ENCODE measurements around the gene SMYD2.

SMYD2 gene

GRCh38 chr1:214360525-214361164 is 79.7 kb downstream of the SMYD2 start:
- DNase-seq (ENCODE audit: low read depth in 2 of 2, low spot score in 1 of 2): no peak

GRCh38 chr1:214361636-214362035 is 80.7 kb downstream of the SMYD2 start:
- DNase-seq (ENCODE audit: low read depth in 2 of 2, low spot score in 1 of 2): no peak

- no peak for DNase-seq (ENCODE audit: low read depth in 2 of 2, low spot score in 1 of 2)
Observed at GRCh38 chr1:214362188-214362882, 81.4 kb downstream of the SMYD2 start.

GRCh38 chr1:214363386-214363785 is 82.4 kb downstream of the SMYD2 start:
- no peak for DNase-seq (ENCODE audit: low read depth in 2 of 2, low spot score in 1 of 2)

GRCh38 chr1:214364386-214364785 is 83.4 kb downstream of the SMYD2 start:
- no peak for DNase-seq (ENCODE audit: low read depth in 2 of 2, low spot score in 1 of 2)

DNA sequence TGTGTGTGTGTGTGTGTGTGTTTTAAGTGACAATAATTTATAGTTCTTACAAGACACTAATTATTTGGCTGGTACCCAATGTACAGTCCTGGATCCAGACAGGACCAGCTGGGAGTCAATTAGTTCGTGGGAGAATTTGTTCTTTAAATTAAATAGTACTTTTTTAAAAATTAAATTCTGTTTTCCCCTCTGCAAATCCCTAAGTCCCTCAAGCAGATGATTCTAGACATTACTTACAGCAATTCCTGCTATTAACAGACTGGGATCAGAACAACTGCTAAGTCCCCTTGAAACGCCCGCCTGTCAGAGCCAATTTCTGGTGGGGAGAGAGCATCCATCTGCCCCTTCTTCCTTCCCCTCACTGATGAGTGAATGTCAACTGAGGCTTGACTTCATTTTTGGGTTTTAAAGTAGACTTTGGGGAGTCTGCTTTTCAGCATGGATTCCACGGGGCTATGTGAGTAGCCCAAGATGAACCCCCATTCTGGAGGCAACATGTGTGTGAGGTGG is 83.9 kb downstream of the SMYD2 start:
- no peak for DNase-seq (ENCODE audit: low read depth in 2 of 2, low spot score in 1 of 2)

DNA sequence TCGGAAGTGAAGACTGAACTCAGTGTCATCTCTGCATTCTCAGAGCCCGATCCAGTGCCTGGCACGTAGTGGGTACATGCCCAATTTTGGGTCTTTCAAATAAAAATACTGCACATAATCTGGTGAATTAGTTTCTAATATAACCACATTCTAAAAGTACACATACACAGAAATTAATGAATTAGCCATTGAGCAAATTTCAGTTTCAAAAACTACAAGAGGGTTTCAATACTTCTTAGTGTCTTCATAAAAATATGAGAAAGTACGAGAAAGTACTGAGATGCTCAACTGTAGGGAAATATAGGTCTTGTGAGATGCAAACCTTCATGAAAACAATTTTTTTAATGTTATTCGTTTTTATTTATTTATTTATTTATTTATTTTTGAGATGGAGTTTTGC is 86.9 kb downstream of the SMYD2 start:
- no peak for DNase-seq (ENCODE audit: low read depth in 2 of 2, low spot score in 1 of 2)

DNA sequence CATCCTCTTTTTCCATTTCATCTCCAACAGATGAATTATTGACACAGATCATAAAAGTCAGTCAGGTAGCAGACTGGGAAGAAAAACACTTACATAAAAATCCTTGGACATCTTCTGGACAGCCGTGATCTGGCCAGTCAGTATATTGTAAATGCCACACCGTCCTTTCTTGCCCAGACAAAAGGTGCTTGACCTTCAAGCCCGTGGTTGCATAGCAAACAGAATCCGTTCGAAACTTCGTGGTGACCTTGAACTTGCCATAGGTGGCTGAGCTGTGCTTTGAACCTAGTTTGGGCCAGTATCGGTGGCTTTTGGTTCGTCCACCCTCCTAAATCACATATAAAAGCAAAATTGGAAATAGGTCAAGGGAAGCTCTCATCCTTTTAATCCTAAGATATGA is 88.4 kb downstream of the SMYD2 start:
- no peak for DNase-seq (ENCODE audit: low read depth in 2 of 2, low spot score in 1 of 2)

DNA sequence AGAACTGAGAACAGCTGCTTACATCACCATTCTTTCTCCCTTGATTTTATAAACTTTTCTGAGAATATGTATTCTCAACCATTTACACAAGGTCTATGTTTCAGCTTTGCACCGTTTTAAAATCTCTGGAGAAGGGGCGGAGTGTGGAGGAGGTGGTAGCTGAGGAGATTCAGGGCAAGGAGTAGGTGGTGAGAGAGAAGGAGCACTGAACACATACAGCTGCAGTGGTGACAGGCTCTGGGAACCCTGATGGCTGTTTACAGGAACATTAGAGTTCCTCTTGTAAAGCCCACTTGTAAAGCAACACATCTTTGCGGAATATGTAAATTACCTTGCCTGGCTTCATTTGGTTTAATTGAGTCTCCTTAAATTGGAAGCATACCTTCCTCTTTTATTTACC is 89.7 kb downstream of the SMYD2 start:
- no peak for DNase-seq (ENCODE audit: low read depth in 2 of 2, low spot score in 1 of 2)

GRCh38 chr1:214372092-214372491 is 91.1 kb downstream of the SMYD2 start:
- no peak for DNase-seq (ENCODE audit: low read depth in 2 of 2, low spot score in 1 of 2)

GRCh38 chr1:214377485-214377884 is 96.5 kb downstream of the SMYD2 start:
- no peak for DNase-seq (ENCODE audit: low read depth in 2 of 2, low spot score in 1 of 2)

DNA sequence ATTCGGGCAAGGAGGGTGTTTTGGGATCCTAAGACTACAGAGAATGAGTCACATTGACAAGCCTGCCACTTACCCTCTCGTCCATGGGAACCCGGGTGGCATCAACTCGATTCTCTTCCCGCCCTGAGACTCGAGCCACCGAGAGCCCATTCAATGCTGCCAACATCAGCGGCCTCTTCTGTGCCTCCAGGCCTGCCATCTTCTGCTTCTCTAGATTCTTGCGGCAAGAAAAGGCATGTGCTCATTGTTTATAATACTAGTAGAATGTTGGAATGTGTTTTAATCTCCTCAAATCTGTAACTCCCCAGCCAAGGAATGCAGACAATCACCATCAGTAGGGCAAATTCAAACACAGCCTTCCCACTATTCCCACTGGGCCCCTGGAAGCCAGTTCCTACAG is 96.9 kb downstream of the SMYD2 start:
- no peak for DNase-seq (ENCODE audit: low read depth in 2 of 2, low spot score in 1 of 2)

- no peak for DNase-seq (ENCODE audit: low read depth in 2 of 2, low spot score in 1 of 2)
Observed at GRCh38 chr1:214378492-214378891, 97.5 kb downstream of the SMYD2 start.

DNA sequence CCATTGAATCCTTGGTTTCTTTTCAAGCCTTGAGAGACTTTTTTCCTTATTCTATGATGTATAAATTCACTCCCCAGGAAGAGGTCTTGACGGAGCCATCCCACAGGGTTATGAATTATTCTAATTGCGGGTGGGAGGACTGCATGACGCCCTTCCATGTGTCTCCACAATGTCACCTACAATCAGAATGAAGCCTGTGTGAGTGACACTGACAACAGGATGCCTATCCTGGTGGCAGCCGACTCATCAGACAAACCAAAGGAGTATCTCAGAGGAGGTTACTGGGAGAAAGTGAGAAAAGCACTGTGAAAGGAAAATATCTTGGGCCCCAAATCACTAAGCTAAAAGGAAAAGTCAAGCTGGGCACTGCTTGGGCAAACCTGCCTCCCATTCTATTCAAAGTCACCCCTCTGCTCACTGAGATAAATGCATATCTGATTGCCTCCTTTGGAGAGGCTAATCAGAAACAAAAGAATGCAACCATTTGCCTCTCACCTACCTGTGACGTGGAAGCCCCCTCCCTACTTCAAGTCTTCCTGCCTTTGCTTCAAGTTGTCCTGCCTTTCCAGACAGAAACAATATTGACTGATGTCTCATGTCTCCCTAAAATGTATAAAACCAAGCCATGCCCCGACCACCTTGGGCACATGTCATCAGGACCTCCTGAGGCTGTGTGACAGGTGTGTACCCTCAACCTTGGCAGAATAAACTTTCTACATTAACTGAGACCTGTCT is 98.4 kb downstream of the SMYD2 start:
- no peak for DNase-seq (ENCODE audit: low read depth in 2 of 2, low spot score in 1 of 2)

- DNase-seq (ENCODE audit: low read depth in 2 of 2, low spot score in 1 of 2): no peak
Observed at GRCh38 chr1:214380396-214380795, 99.4 kb downstream of the SMYD2 start.

GRCh38 chr1:214380986-214381695 is 100.2 kb downstream of the SMYD2 start:
- no peak for DNase-seq (ENCODE audit: low read depth in 2 of 2, low spot score in 1 of 2)

GRCh38 chr1:214383381-214384372 is 102.7 kb downstream of the SMYD2 start:
- no peak for DNase-seq (ENCODE audit: low read depth in 2 of 2, low spot score in 1 of 2)

DNA sequence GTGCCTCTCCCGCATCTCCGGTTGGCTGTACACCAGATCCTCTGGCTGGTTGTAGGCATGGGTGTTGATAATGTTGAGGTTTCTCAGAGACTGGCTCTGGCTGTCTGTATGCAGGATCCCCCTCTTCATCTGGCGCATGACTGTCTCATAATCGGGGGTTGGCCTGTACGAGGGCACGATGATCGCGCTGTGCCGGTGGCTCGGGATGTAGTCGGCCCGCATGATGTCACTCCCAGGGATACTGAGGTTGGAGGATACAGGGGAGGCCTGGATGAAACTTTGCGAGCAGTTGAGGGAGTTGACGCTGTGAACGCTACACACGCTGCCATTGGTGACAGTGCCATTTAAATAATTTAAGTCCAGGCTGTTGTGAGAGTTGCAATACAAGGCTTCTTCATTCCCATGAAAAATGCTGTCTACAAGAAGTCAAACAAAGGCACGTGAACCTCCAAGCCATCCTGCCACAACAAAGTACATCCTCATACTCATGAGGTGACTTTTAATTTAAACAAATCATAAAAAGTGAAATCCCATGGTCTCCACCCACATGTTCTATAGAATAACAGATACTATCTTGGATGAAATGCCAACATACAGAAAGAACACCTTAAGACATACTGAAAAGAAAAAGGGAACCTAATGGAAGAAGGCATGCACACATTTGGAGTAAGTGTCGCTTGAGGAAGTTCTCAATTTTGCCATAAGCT is 103.6 kb downstream of the SMYD2 start:
- DNase-seq (ENCODE audit: low read depth in 2 of 2, low spot score in 1 of 2): no peak

- no peak for DNase-seq (ENCODE audit: low read depth in 2 of 2, low spot score in 1 of 2)
Observed at GRCh38 chr1:214385428-214385827, 104.5 kb downstream of the SMYD2 start.

DNA sequence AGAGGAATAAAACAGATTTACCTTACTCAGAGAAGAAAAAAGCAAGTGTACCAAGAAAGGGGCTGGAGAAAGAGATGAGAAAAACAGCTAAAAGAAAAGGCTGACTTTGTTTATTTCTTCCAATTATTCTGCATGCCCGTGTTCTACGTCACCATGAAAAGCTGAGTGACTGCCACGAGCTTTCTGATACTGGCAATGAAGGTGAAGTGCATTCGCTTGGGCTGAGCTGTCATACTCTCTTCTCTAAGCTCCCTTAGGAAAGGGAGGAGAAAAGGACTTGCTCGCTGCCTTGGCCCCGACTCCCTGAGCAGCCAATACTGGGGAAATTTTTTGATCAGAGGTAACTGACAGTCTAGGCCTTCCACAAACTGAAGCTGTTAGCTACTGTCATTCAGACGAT is 105.4 kb downstream of the SMYD2 start:
- DNase-seq (ENCODE audit: low read depth in 2 of 2, low spot score in 1 of 2): no peak
